WI38 (cell line): ENCODE results near the gene PDXP.

ENCODE experiments used
- H3K4me3 ChIP-seq: 2 replicates; pipeline ENCODE4 v1.5.1; 2011; ENCODE audit warnings: low read depth, mild to moderate bottlenecking, control low read depth, low read length
- CTCF ChIP-seq: IDR thresholded peaks from 2 replicates; pipeline ENCODE4 v1.5.1; 2012; ENCODE audit warnings: low read depth, mild to moderate bottlenecking, control low read depth, low read length

Gene PDXP

DNA sequence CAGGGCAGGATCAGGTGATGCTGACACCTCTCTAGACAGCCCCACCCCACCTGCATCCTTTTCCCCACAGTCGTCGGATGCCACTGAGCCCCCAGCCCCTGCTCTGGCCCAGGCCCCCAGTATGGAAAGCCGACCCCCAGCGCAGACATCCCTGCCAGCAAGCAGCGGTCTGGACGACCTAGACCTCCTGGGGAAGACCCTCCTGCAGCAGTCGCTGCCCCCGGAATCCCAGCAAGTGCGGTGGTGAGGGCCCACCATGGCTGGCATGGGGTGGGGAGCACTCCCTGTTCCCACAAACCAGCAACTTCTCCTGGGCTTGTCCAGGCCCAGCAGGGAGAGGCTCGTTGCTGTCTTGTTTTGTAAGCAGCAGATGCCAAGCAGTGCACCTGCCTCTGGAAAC, 28.6 kb upstream of the PDXP start:
- no peak for TF ChIP-seq CTCF
- no peak overlapping the region for H3K4me3 ChIP-seq

DNA sequence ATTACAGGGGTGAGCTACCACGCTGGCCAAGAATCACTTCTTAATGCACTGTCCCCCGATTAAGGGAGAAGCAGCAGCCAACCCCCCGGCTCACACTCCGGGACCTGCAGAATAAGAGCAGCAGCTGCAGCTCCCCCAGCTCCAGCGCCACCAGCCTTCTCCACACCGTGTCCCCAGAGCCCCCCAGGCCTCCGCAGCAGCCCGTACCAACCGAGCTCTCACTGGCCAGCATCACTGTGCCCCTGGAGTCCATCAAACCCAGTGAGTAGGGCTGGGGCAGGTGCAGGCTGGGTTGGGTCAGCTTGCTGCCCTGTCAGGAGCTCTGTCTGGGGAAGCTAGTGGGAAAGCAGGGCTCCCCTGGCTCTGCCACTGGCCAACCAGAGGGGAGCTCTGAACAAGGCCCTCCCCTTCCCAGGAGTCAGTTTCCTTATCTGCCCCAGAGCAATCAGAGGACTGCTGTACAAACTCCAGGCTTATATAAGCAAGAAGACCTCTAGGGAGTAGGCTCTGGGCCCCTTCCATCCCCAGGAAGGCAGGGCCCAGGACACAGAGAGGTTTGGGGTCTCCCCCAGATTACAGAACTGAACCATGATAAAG, 27.6 kb upstream of the PDXP start:
- no peak overlapping the region for H3K4me3 ChIP-seq
- TF ChIP-seq CTCF, result no peak

GRCh38 chr22:37631448-37632173, 26.9 kb upstream of the PDXP start:
- H3K4me3 ChIP-seq, result no peak overlapping the region
- no peak for TF ChIP-seq CTCF

DNA sequence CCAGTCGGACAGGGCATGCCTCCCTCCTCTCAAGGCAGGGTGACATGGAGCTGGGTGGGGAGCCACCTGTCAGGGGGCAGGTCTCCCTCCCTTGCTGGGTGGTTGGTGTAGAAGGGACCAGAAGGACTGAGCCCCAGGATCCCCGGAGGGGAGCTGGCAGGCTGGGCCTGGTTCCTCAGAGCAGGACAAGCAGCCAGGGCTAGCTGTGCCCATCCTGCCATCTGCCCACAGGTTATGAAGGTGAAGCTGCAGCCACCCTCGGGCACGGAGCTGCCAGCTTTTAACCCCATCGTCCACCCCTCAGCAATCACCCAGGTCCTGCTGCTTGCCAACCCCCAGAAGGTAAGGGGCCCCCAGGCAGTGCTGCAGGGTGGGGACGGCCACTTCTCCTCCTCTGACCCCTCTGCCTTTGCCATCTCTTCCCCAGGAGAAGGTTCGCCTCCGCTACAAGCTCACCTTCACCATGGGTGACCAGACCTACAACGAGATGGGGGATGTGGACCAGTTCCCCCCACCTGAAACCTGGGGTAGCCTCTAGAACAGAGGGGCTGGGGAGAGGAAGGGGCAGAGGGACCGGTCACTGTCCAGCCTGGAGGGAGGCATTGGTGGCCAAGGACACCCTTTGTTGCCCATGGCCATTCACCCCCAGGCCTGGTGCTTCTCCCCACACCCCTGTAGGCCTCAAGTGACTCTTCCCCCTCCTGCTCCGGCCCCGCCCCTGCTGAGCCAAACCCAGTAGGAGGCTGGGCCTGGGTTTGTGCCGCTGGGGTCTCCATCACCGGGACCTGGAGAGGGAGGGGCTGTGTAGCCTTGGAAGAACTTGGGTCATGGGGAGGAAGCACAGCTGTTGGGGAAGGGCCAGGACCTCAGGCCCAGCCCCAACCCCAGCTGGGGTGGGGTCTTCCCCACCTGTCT, 26.1 kb upstream of the PDXP start:
- TF ChIP-seq CTCF, result no peak
- no peak overlapping the region for H3K4me3 ChIP-seq

- H3K4me3 ChIP-seq, result no peak overlapping the region
- no peak for TF ChIP-seq CTCF
Measured at GRCh38 chr22:37633089-37633624, 25.4 kb upstream of the PDXP start.

DNA sequence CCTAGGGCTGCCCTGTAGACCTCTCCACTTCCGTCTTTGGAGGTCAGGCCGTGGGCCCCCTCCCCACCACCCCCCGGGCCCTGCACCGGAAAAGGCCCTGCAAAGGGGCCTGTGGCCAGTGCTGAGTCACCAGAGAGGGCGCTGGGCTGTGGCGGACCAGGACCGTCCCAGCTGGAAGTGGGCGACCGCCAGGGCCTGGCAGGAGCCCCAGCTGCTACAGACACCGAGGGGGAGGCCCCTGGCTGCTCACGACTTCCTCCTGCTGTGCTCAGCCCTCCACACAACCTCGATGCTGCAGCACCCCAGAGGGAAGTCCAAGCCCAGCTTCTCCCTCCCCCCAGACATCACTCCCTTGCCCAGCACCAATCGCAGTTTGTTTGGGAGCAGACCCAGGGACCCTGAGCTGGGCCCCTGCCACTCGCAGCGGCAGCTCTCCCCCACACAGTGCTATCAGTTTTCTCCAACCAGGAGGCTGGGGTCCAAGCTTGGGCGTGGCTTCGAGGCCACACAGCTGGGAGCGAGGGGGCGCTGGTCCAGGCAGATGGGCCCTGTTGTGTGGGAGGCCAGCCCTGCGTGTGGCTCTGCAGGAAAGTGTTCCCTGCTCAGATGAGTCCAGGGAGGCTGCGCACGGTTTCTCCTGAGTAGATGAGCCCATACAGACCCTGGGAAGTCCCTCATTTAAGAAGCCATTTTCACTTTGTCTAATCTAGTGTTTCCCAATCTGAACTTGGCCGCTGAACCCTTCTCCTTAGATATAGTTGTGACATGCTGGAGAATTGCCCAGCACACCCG, 24.7 kb upstream of the PDXP start:
- peak; percentile 16; the same call in 1 of the 2 replicates for TF ChIP-seq CTCF
- H3K4me3 ChIP-seq, result no peak overlapping the region
